Adrenal gland (tissue), 12 donors: ENCODE results near the gene ZNF18. TPM values are rescaled to one million over a fixed set of nuclear protein-coding genes. Genes with fewer than 3 reads are reported as not detected.
"Not testable (repeated sequence)": the region's sequence is repeated elsewhere in the genome, so short reads cannot be mapped to it uniquely, and the experiment has no call there.

Source experiments
- DNase-seq, 7 donors: peaks; one replicate each; pipeline ENCODE4 v3.0.0-alpha.2; 2019 to 2020
- H3K27ac ChIP-seq, 5 donors: fragments of 200-600 bp; sonication (generic) in 4 of 5; 1 replicate in 3 of 5; 2 replicates in 2 of 5; pipeline versions ENCODE4 v1.5.1 to v1.8.0; 2016 to 2020; ENCODE audit warnings: mild to moderate bottlenecking in 1 of 5
- H3K27me3 ChIP-seq: fragments of 200-600 bp; 2 replicates; pipeline ENCODE4 v1.8.0; 2021
- H3K36me3 ChIP-seq, 2 donors: fragments of 200-600 bp; replicated peaks in 1 of 2; 1 replicate in 1 of 2; 2 replicates in 1 of 2; pipeline versions ENCODE4 v1.5.1 to v1.8.0; 2018 to 2022
- H3K4me1 ChIP-seq, 2 donors: fragments of 200-600 bp; replicated peaks in 1 of 2; 1 replicate in 1 of 2; 2 replicates in 1 of 2; pipeline versions ENCODE4 v1.5.1 to v1.8.0; 2018 to 2021
- H3K4me3 ChIP-seq, 4 donors: fragments of 200-600 bp; sonication (generic) in 3 of 4; one replicate each; pipeline ENCODE4 v1.5.1; 2016 to 2018
- H3K9me3 ChIP-seq, 3 donors: fragments of 200-600 bp; sonication (generic) in 1 of 3; replicated peaks in 1 of 3; 1 replicate in 2 of 3; 2 replicates in 1 of 3; pipeline versions ENCODE4 v1.5.1 to v1.8.0; 2016 to 2021
- POLR2A ChIP-seq, 2 donors: fragments of 450-650 bp; IDR thresholded peaks; one replicate each; pipeline ENCODE4 v1.6.1; 2017; ENCODE audit warnings: antibody characterized with exemption in 2 of 2, mild to moderate bottlenecking in 2 of 2, moderate library complexity in 1 of 2
- whole genome bisulfite sequencing, 4 donors: extraction: QIAGEN DNeasy Blood & Tissue Kit in 2 of 4; methylation state at CpG; one replicate each; pipeline versions ENCODE4 v1.1.5 to v1.1.7; 2013 to 2017; 5-methylcytosine and 5-hydroxymethylcytosine counted together
- intact Hi-C, 2 donors: fragments of 100-400 bp; cut with DNase I; formaldehyde crosslinking; loops; one replicate each; pipeline versions ENCODE4 v1.14.1 to v1.15.0; 2022 to 2023
- polyA plus RNA-seq, 3 donors: library from polyadenylated mRNA; stranded (reverse); fragments of 200-250 nt in 2 of 3; fragments of 350-450 nt in 1 of 3; fragmentation: Illumina TruSeq in 1 of 3; extraction: RNeasy Lipid Tissue Mini Kit (QIAGEN cat#74804) in 1 of 3; gene quantifications; one replicate each; pipeline ENCODE4 v1.2.3, GENCODE V29; 2013 to 2014
- total RNA-seq, 9 donors: library from RNA; depleted of rRNA in 4 of 9; stranded (reverse); fragments of >200 nt in 4 of 9; fragments of 120-200 nt in 1 of 9; fragmentation: NEBNext Ultra II Directional in 1 of 9; extraction: Animal tissue kit (Norgen Biotek cat#: 25700) in 1 of 9; gene quantifications; one replicate each; pipeline versions ENCODE4 v1.1.0 to v1.2.4, GENCODE V29; 2013 to 2023
- TF ChIP-seq, protein P1 (sequence below), 6 experiments: fragments of 450-650 bp in 4 of 6; fragments of 200-600 bp in 2 of 6; sonication (generic) in 1 of 6; IDR thresholded peaks; 1 replicate in 5 of 6; 2 replicates in 1 of 6; pipeline versions ENCODE4 v1.5.1 to v1.8.0; 2016 to 2021; ENCODE audit warnings: antibody characterized with exemption in 6 of 6, mild to moderate bottlenecking in 2 of 6, moderate library complexity in 1 of 6
- donor health status: healthy with polysubstance abuse.
- donor health status: Bipolar disorder and iron deficiency.
- donor health status: DM: yes; HTN: yes; CAD: no.
- donor health status: DM: no; HTN: no; CAD: no.
- donor health status: DM: no; HTN: no; CAD: no.
- donor health status: DM: yes; HTN: yes; CAD: no.

Gene ZNF18
- total and polyA plus RNA-seq, 12 donors = 3.4 to 17.5 (median 6.3) TPM

DNA sequence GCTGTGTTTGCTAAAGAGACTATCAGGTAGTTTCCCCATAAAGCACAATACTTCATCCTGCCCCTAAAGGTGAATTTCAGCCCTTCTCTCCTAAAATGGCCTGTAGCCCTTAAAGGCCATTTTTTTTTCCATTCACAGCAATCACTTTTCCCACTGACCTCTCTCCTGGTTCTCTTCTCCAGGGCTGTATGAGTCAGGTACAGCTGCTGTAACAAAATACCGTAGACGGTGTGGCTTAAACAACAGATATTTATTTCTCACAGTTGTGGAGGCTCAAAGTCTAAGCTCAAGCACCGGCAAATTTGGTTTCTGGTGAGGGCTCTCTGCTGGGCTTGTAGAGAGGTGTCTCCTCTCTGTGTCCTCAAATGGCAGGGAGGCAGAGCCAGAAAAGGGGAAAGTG lies 44.7 kb downstream of the ZNF18 start:
- TF ChIP-seq POLR2A (IDR thresholded peaks at IDR 0.05) = no peak
- TF ChIP-seq, protein P1, sequence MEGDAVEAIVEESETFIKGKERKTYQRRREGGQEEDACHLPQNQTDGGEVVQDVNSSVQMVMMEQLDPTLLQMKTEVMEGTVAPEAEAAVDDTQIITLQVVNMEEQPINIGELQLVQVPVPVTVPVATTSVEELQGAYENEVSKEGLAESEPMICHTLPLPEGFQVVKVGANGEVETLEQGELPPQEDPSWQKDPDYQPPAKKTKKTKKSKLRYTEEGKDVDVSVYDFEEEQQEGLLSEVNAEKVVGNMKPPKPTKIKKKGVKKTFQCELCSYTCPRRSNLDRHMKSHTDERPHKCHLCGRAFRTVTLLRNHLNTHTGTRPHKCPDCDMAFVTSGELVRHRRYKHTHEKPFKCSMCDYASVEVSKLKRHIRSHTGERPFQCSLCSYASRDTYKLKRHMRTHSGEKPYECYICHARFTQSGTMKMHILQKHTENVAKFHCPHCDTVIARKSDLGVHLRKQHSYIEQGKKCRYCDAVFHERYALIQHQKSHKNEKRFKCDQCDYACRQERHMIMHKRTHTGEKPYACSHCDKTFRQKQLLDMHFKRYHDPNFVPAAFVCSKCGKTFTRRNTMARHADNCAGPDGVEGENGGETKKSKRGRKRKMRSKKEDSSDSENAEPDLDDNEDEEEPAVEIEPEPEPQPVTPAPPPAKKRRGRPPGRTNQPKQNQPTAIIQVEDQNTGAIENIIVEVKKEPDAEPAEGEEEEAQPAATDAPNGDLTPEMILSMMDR (IDR thresholded peaks at IDR 0.05) = no peak
- whole genome bisulfite sequencing, 4 donors = 96 to 100% (median 97%) methylated on average over 3 of the region's 3 CpGs
- H3K4me1 ChIP-seq = peaks cover 0 to 4% of the 10 kb centered on the region in 2 donors
- H3K9me3 ChIP-seq = peaks cover 0 to 11% (median 5%) of the 10 kb centered on the region in 3 donors
- no peaks in the 10 kb centered on the region for H3K27me3 ChIP-seq
- intact Hi-C loops = no loop called here
- H3K27ac ChIP-seq = no peak overlapping the region
- no peaks in the 10 kb centered on the region for H3K36me3 ChIP-seq
- DNase-seq = no peak
- no peak overlapping the region for H3K4me3 ChIP-seq

DNA sequence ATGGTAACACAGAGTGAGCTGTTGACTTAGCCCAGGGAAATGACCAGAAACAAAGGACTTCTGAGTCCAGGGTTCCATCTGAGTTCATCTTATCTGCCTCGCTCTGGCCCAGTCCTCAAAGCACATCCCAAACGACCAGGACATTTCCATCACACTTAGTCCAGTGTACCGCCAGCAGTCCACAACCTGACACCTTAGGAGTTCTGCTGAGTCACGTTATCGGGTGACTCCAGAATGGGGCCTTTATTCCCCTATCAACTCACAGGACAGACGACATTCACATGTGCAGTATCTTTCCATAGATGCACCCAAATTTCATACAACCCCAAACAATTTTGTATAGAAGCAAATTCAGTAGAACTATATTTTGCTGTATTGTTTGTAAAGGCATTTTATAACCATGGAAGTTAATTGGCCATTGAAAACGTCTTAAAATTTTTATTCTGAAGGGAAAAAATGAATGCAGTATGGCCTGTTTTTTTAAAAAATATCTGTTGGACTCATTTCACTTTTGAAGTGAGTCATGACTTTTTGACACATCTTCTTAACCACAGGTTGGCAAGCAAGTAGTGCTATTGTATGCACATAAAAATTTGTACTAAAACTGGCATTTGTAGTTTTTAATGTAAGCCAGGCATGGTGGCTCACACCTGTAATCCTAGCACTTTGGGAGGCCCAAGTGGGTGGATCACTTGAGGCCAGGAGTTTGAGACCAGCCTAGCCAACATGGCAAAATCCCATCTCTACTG lies 46.3 kb downstream of the ZNF18 start:
- peaks cover 0 to 4% of the 10 kb centered on the region in 2 donors for H3K4me1 ChIP-seq
- H3K36me3 ChIP-seq = no peaks in the 10 kb centered on the region
- TF ChIP-seq, protein P1 (IDR thresholded peaks at IDR 0.05) = no peak
- TF ChIP-seq POLR2A (IDR thresholded peaks at IDR 0.05) = no peak
- intact Hi-C loops = no loop called here
- H3K27ac ChIP-seq = no peak overlapping the region
- H3K27me3 ChIP-seq = no peaks in the 10 kb centered on the region
- peaks cover 0 to 11% (median 5%) of the 10 kb centered on the region in 3 donors for H3K9me3 ChIP-seq
- no peak overlapping the region for H3K4me3 ChIP-seq
- DNase-seq = no peak
- WGBS, 4 donors = 74 to 78% (median 77%) methylated on average over 4 to 7 of the region's 7 CpGs

DNA sequence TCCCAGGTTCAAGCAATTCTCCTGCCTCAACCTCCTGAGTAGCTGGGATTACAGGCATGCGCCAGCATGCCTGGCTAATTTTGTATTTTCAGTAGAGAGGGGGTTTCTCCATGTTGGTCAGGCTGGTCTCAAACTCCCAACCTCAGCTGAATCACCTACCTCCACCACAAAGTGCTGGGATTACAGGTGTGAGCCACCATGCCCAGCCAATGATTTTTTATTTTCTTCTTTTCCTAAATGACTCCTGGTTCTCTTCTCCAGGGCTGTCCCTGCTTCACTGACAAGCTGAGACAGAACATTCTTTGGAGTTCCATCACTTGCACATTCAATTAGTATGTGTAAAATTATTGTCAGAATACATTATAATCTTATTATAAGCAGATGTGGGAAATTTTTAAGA lies 47.7 kb downstream of the ZNF18 start:
- H3K4me3 ChIP-seq, H3K9me3 ChIP-seq, H3K4me1 ChIP-seq, H3K27ac ChIP-seq, intact Hi-C loops, H3K36me3 ChIP-seq, DNase-seq, H3K27me3 ChIP-seq: not testable (repeated sequence)
- 93 to 100% (median 99%) methylated on average over 1 of the region's 1 CpG for WGBS, 4 donors

DNA sequence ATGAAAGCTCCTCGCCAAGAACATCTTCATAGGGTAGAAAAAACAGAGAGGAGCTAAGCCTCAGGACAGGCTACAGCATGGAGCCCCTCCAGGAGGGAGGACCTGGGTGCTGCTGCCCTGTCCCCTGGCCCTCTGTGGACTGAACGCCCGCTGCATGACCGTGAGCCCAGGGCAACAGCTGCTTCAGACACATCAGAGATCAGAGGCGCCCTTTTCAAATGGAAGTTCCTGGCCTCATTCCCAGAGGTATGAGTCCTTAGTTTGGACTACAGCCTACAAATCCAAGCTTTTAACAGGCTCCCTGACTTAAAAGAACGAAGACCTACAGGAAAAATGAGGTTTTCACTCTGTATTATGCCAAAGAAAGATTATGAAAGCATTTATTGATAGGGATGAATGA lies 48.5 kb downstream of the ZNF18 start:
- DNase-seq = peak; percentile 71 to 85 (median 82)
- Histone ChIP-seq H3K9me3 (peaks cover 0 to 2% (median 2%) of the 10 kb centered on the region in 3 donors), H3K27ac (no peak overlapping the region), H3K36me3 (no peaks in the 10 kb centered on the region), H3K4me3 (peak overlapping the region in 1 of 4 donors; percentile 27), H3K4me1 (peaks cover 0 to 4% of the 10 kb centered on the region in 2 donors), H3K27me3 (no peaks in the 10 kb centered on the region)
- TF ChIP-seq POLR2A (IDR thresholded peaks at IDR 0.05) = peak in 1 of 2 donors; percentile 26
- TF ChIP-seq, protein P1 (IDR thresholded peaks at IDR 0.05) = no peak
- intact Hi-C loops = no loop called here
- 26 to 45% (median 37%) methylated on average over 6 of the region's 6 CpGs for WGBS, 4 donors

DNA sequence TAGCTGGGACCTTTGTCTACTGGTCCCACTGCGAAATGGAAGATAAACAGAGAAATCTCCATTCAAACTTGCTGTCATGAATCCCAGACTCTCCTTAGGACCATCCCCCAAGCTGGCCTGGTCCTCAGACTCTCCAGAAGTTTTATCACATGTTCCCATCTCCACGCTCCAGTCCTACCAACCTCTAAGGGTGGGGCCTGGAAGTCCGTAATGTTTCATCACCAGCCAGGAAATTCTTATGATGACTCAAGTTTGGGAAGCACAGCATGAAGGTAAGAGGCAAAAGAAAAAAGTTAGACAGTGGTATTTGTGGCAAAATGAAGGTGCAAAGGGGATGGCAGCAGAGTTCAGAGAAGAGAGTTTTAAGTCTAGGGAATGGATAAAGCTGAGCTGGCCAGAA lies 52.7 kb downstream of the ZNF18 start:
- no peaks in the 10 kb centered on the region for H3K36me3 ChIP-seq
- no peaks in the 10 kb centered on the region for H3K27me3 ChIP-seq
- no peak for DNase-seq
- no peak for TF ChIP-seq POLR2A (IDR thresholded peaks at IDR 0.05)
- TF ChIP-seq, protein P1 (IDR thresholded peaks at IDR 0.05) = no peak
- 67 to 77% (median 72%) methylated on average over 3 of the region's 3 CpGs for WGBS, 4 donors
- no peak overlapping the region for H3K4me3 ChIP-seq
- H3K4me1 ChIP-seq = peaks cover 0 to 4% of the 10 kb centered on the region in 2 donors
- no peak overlapping the region for H3K27ac ChIP-seq
- no peaks in the 10 kb centered on the region for H3K9me3 ChIP-seq
- intact Hi-C loops = no loop called here
